Nasal cavity respiratory epithelium epithelial cell of viscerocranial mucosa (primary cell): ENCODE results near the gene ZNF665. TPM values are rescaled to one million over a fixed set of nuclear protein-coding genes. Genes with fewer than 3 reads are reported as not detected.

ENCODE experiments used
- total RNA-seq: library from RNA; depleted of rRNA; stranded (reverse); fragments of >200 nt; gene quantifications from 2 replicates; pipeline ENCODE4 v1.2.3, GENCODE V29; 2014

The ZNF665 gene
- total RNA-seq: 2.7 and 6.5 TPM in 2 replicates

DNA sequence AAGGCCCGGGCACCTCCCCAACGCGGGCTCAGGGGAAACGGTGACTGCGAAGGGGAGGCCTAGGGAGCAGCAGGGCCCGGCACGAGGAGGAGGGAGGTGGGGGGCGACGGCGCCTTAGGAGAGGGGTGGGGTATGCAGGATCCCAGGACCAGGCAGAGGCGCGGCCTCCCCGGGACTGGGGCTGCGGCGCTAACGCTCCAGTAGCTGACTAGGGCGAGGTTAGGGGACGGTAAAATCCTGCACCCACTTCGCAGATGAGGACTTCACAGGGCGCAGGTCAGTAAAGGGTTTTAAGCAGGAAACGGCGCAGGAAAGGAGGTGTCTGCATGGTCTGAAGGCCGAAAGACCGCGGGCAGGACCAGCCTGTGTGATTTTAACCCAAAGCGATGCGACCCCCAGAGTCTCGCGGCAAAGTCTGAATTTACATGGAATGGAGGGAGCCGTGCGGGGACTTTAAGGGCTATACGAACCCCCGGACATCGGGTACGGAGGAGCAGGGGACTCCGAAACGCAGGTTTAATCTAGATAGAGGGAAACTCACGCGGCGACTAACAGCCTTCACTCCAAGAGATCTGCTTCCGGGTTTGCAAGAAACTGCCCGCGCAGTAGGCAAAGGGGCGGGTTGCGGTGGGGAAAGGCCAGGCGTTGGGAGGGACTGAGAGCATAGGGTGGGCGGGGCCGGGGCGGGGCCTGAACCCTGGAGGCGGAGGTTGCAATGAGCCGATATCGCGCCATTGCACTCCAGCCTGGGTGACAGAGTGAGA lies at the start of gene ZNF665:
Gene ZNF665, minus strand, starts transcription at position 588 of the 764 bp plus-strand sequence. CDS start 10,460 bp downstream, outside the sequence.

DNA sequence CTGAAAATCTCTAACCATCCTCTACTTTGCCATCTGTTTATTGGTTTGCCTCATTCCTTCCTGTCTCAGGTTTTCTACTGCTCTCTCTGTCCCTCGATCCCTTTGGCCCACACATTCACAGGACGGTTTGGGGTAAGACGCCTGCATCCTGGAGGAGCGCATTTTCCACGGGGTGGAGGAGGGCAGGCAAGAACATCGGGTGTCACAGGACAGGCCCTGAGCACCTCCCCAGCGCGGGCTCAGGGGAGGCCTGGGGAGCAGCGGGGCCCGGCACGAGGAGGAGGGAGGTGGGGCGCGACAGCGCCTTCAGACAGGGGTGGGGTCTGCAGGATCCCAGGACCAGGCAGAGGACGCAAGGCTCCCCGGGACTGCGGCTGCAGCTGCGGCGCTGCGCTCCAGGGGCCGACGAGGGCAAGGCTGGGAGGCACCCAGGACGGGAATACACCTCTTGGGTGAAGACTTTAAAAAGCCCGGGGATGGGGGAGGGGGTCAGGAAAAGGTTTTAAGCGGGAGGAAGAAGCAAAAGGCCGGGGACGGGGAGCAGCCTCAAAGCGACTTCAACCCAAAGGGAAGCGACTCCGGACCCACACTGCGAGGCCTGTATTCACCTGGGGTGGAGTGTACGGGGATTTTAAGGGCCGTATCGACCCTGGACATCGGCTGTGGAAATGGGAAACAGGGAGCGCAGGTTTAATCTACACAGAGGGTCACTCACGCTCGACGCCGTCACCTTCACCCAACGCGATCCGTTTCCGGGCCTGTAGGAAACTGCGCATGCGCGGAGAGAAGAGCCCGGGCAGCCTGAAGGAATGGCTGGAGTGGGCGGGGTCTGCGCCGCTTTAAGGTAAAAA lies 60.8 kb downstream of the ZNF665 start, which contains the start of gene ZNF415:
Gene ZNF415, minus strand, starts transcription at position 770 of the 851 bp plus-strand sequence. CDS start 10,234 bp downstream, outside the sequence.

Other genes starting within 250 kb of the ZNF665 start
- 24.3 and 32.6 TPM in 2 replicates for gene ZNF816, start 230.5 kb downstream of the ZNF665 start, total RNA-seq
- not detected in 2 replicates for gene ERVV-1, start 179.4 kb downstream of the ZNF665 start, total RNA-seq
- gene ERVV-2, start 148.6 kb downstream of the ZNF665 start, total RNA-seq: not detected in 2 replicates
- 15.4 and 39.6 TPM in 2 replicates for gene ZNF160, start 89.9 kb downstream of the ZNF665 start, total RNA-seq
- 12.3 and 15.4 TPM in 2 replicates for gene ZNF415, start 60.4 kb downstream of the ZNF665 start, total RNA-seq
- 9.6 and 12.8 TPM in 2 replicates for gene ZNF347, start 34.3 kb downstream of the ZNF665 start, total RNA-seq
- 19.1 and 29.0 TPM in 2 replicates for gene ZNF677, start 61.5 kb upstream of the ZNF665 start, total RNA-seq
- not detected in 2 replicates for gene VN1R2, start 64.9 kb upstream of the ZNF665 start, total RNA-seq
- gene VN1R4, start 74.4 kb upstream of the ZNF665 start, total RNA-seq: not detected in 2 replicates
- 13.3 and 15.6 TPM in 2 replicates for gene ZNF845, start 140.4 kb upstream of the ZNF665 start, total RNA-seq
- 16.4 and 33.8 TPM in 2 replicates for gene ZNF525, start 172.3 kb upstream of the ZNF665 start, total RNA-seq
- 17.1 and 33.7 TPM in 2 replicates for gene ZNF765, start 201.8 kb upstream of the ZNF665 start, total RNA-seq
- 18.5 and 28.4 TPM in 2 replicates for gene ZNF761, start 238.6 kb upstream of the ZNF665 start, total RNA-seq